Measurements from ENCODE around the gene NUBPL.
"Not testable (repeated sequence)": the region's sequence is repeated elsewhere in the genome, so short reads cannot be mapped to it uniquely, and the experiment has no call there.

Gene NUBPL

DNA sequence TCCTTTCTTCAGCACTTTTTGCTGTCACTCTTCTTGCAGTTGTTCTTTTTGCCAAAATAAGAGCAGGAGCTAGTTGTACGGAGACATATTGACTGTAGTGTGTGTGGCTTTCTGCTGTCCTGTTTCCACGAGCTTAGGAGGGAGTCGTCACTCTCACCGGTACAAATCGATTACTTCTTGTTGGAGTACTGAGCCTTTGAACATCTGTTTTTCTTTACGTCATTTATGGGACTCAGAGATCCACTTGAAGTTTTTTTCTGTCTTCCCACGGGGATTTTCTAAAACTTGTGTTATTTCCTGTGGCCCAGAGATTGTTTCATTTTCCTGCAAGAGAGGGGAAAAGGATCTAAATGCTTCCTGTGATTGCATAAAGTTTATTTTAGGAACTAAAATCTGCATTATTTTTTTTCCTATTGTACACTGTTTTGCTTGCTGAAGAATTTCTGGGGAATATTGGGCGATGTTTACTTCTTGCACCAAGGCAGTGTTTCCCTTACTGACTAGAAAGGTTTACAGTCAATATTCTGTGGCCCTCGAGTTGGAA, 316.1 kb downstream of the NUBPL start:
- no peak for DNase-seq (ENCODE audit: low read depth in 2 of 2)

DNA sequence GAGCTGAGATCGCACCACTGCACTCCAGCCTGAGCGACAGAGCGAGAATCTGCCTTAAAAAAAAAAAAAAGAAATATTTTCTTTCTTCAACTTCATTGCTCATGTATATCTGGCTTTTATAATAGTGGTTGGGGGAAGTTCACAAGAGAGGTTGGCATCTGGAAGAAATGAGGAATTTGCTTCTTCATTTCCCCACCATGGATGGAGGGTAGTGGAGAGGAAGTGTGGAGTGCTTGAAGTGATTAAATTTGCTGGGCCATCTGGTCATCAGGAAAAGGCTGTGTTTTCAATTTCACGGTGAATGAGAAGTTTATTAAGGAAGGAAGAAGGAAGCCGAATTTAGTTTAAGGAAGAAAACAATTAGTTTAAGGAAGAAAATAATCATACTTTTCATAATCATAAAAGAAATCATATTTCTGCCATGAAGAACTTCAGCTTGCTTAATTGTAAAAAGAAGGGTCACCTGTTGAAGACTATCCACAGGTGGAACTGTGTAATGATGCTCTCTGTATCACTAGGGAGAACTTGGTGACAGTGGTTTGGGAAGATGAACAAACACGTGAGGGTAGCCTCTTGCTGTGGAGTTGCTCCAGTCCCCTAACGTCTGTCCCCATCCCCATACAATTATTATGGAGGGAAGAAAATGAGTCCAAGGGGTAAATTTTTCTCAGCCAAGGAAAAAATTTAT, 318.6 kb downstream of the NUBPL start:
- DNase-seq (ENCODE audit: low read depth in 2 of 2): no peak

DNA sequence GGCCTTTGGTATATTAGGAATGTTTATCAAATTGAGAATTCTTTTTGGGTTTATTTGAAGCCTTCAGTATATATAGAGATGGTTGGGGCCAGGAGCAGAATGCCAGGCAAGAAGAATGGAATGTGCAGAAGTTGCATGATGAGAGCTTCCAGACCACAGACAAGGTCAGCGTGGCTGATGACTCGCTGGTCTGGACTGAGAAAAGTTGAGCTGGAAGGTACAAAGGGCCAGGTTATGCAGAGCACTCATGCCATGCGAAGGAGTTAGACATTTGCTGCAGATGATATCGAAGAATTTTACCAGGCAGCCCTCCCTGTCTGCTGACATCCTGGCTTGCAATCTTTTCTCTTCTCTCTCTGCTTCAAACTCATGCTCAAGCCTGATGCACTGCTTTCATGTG, 319.7 kb downstream of the NUBPL start:
- DNase-seq (ENCODE audit: low read depth in 2 of 2): no peak

DNA sequence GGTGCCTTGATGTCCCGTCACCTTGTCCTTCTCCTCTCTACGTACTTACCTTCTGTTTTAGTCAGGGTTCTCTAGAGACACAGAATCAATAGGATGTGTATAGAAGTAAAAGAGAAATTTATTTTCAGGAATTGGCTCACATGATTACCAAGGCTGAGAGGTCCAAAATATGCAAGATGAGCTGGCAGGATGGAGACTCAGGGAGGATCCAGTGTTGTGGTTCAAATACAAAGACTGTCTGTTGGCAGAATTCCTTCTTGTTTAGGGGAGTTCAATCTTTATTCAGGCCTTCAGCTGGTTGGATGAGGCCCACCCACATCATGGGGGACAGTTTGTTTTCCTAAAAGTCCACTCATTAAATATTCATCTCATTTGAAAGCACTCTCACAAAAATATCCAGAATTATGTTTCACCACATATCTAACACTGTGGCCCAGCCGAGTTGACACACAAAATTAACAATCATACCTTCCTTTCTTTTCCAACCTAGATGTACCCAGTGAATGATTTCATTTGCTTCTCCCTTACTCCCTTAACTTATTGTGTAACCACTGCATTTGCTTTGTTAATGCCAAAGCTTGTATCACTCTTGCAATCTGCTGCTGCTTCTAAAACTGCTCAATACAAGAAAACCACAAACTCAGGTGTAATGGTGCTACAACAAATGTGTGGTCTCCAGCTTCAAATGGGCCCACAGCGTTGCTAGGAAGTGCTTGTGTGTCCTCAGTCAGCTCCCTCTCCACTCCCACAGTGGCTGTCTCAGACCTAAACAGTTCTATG, 320.5 kb downstream of the NUBPL start:
- DNase-seq (ENCODE audit: low read depth in 2 of 2): no peak

DNA sequence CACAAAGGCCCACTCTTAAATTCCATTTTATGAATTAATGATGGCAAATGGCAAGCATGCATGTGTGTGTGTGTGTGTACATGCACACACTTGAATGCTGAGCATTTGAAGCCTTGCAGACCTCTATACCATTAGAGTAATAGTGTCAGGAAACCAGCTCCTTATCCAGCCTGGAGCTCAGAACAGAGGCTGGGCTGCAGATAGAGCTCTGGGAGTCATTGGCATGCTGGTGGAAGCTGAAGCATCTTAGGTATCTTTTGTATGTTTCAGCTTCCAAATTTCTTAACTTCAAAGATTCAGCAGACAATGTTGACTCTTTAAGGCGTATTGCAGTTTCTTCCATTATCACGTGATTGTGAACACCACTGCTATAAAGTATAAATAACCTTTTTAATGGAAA, 323.0 kb downstream of the NUBPL start:
- DNase-seq (ENCODE audit: low read depth in 2 of 2): no peak

DNA sequence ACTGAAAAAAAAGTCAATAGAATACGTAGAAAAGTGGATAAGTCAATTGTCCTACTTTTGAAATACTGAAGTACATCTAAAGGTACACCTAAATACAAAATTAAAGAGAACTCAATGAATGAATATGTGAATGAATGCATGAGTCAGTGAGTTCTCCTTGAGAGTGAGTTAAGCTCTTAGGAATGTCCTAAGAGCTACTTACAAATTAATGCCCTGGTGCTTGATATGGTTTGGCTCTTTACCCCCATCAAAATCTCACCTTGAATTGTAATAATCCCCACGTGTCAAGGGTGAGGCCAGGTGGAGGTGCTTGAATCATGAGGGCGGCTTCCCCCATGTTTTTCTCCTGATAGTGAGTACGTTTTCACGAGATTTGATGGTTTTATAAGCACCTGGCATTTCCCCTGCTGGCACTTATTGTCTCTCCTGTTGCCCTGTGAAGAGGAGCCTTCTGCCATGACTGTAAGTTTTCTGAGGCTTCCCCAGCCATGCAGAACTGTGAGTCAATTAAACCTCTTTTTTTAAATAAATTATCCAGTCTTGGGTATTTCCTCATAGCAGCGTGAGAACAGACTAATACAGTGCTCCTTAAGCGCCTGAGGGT, 323.7 kb downstream of the NUBPL start:
- DNase-seq (ENCODE audit: low read depth in 2 of 2): no peak

DNA sequence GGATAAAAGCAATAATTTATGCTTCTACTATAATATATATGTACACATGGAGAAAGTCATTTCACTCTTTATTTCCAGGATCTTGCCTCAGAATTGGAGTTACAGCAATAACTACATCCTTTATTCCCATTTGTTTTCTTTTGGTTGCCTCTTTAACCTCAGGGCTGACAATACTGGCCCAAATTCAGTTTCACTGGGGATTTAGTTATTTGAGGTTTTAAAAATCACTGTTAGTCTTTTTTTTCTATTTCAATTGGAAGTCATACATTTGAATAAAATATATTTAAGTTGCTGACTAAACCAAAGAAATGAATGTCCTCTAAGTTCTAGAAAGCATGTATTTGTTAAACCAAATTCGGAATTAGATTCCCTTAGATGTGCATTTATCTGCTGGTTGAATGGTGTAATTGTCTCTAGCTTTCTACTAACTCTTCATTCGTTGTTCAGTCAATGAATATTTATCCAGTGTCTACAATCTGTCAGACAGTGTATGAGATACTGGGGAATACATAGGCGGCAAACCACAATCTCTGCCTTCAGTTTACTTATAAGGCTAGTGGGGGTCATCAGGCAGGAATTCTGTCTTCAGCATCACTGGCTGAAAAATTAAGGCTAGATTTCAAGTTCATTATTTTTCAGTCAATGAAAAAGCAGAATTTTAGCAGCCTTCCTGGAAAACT, 325.1 kb downstream of the NUBPL start:
- no peak for DNase-seq (ENCODE audit: low read depth in 2 of 2)

DNA sequence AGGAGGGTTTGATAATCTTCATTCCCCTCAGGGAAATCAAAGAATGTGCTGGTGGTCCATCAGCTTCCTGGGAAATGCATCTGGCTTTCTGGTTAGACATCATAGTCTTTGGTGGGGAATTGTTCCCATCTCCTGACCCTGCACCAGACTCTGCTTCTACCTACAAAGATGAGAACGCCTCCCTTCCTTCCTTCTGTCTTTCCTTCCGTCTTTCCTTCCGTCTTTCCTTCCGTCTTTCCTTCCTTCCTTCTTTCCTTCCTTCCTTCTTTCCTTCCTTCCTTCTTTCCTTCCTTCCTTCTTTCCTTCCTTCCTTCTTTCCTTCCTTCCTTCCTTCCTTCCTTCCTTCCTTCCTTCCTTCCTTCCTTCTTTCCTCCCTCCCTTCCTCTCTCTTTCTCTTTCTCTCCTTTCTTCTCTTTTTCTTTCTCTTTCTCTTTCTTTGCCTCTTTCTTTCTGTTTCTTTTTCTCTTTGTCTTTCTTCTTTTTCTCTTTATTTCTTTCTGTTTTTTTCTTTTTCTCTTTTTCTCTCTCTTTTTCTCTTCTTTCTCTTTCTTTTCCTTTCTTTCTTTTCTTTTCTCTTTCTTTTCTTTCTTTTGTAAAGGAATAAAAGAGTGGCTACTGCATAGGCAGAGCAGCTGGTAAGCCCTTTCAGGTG, 326.9 kb downstream of the NUBPL start:
- no peak for DNase-seq (ENCODE audit: low read depth in 2 of 2)

DNA sequence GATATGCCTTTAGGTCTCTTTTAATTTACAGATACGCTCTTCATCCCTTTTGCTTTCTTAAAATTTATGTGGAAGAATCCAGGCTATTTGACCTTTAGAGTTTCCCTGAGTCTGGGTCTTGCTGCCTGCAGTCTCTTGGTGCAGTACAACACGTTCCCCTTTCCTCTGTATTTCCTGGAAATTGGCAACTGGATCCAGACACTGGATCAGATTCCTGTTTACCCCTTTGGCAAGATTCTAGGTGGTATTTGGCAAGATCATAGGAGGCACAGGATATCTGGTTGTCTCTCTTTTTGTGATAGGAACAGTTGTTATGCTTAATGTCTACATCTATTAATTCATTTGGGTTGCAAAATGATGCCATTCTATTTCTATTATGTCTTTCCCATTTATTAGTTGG, 328.1 kb downstream of the NUBPL start:
- DNase-seq (ENCODE audit: low read depth in 2 of 2): no peak

DNA sequence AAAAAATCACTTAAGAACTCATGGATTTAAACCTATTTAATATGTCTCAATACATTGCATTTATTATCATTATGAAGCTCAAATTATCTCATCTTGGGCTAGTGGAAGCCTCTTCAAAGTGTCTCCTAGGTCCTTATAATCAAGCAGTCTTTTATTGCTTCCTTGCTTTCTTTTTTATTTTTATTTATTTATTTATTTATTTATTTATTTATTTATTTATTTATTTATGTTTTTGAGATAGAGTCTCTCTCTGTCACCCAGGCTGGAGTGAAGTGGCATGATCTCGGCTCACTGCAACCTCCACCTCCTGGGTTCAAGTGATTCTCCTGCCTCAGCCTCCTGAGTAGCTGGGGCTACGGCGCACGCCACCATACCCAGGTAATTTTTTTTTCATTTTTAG, 329.0 kb downstream of the NUBPL start:
- DNase-seq (ENCODE audit: low read depth in 2 of 2): not testable (repeated sequence)

DNA sequence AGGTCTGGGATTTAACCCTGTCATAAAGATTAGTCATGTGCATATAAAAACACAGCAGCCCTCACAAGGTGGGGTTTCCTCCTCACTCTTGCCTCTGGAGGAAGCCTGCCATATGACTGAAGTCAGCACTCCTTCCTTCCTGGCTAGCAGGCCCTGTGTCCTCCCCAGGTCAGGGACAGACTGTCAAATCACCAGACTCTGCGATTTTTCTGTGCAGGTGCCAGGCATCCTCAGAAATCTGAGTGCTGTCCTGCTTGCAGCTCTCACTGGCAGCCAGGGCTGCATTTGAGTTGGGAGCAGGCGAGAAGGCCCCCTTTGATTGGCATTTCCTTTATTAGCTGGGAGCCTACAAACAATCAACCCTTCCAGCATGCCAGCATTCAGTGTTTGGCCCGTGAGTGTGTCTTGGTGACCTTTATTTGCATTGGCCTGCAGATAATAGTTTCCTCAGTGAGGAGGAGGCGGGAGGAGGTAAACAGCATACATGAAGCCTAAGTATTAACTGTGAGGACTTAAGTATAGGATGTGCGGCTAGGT, 332.1 kb downstream of the NUBPL start:
- no peak for DNase-seq (ENCODE audit: low read depth in 2 of 2)

DNA sequence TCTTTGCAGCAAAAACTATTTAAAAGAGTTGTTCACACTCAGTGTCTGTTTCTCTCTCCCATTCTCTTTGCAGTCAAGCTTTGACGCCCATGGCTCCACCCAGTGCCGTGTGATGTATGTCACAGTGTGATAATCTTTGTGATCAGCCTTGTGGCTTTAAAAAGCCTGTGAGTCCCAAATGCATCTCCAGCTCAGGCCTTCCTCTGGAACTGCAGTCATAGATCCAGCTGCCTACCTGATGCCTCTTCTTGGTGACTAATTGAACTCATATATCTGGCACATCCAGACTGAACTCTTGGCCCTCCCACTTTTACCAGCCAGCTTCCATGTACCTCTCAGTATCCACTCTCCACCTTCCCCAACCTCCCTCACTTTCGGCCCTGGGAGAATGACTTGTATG, 333.1 kb downstream of the NUBPL start:
- DNase-seq (ENCODE audit: low read depth in 2 of 2): no peak

DNA sequence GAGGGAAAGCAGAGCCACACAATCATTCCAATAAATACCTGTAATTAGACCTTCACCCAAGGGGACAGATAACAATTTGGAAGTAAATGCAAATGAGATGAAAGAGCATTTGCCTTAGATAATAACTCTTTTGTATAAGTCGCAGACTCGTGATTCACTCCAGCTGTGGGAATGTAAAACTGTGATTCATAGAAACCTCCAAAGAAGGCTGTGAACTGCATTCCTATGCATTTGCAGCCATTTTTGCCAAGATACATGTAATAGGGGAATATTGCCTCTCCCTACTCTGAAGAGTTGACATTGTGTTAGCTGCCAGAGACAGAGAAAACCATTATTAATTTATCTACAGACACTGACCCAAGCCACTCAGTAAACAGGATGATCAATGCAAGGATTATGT, 334.0 kb downstream of the NUBPL start:
- no peak for DNase-seq (ENCODE audit: low read depth in 2 of 2)

DNA sequence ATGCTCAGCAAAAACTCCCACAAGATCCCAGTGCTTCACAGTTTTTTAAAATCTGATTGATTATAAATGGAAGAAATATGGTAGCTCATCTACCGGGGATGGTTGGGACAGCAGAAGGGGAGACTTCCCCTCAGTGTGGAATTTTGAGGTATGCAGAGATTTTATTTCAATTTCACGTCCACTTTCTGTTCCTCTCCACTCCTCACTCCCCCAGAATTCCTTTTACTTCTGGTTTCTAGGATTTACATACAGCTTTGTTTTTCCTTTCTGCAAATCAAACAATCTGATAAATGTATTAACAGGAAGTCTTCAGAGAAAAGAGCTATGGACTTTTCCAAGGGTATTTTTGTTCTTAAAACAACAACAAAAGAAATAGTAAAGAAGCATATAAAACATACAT, 334.4 kb downstream of the NUBPL start:
- DNase-seq (ENCODE audit: low read depth in 2 of 2): no peak

DNA sequence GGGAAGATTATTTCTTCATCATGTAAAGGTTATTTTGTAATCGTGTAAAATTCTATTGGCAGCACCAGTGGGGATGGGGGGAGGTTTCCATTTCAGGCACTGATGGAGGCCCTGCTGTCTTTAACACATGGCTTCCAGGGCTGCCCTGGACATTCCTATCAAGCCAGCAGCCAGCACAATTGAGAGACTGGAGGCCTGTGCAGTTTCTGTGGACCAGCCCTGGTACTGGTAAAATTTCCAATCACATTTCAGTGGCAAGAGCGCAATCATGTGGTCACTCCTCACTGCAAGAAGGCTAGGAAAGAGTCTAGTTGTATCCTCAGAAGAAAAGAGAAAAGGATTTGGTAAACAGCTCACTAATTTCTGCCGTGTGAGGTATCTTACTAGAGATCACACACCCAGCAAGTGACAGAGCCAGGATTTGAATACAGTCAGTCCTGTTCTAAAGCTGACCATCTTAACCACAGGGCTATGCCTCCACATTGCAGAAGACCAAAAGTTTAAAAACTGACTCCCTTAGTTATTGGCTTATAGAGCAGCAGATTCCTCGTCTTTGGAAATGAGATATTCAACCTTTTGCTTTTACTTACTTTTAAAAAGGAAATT, 336.5 kb downstream of the NUBPL start:
- no peak for DNase-seq (ENCODE audit: low read depth in 2 of 2)

DNA sequence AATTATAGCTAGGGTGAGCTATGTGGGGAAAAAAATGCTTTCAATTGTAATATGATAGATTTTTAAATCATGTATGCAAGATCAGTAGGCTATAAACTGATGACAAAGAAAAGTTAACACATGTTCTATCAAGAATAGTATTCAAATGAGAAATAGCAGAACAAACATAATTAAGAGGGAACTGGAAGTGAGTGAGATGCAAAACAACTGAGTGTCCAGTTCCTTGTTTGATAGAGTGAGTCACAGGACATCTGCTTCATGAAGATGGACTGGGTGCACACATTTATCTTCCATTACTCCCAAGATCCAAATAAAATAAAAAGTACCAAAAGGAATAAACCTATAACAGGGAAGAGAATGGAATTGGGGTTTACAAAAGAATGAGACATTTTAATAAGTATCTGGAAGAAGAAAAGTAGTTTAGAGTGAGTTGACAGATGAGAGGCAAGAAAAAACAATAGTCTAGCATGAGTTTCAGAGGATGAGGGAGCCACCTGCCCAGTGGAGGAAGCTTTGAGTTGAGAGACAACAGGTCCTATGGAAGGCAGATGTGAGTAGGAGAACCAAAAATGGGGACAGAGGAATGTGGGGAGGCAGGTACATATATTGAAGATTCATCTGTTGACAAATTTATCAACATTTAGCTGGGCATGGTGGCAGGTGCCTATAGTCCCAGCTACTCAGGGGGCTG, 337.8 kb downstream of the NUBPL start:
- no peak for DNase-seq (ENCODE audit: low read depth in 2 of 2)

DNA sequence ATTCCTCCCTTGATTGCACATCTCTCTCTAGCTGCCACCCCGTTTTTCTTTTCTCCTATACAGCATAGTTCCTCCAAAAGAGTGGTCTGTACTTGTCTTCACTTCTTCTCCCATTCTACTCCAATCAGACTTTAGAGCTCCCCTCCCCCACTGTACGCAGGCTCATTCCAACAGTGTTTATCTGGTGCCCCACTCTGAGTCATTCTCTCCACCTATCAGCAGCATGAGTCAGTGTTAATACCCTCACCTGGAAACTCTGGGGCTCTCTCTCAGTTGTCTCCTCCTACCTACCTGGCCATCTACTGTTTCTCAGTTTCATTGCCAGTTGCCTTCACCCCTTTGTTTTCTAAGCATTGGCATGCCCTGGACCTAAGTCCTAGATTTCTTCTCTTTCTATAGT, 340.8 kb downstream of the NUBPL start:
- no peak for DNase-seq (ENCODE audit: low read depth in 2 of 2)

DNA sequence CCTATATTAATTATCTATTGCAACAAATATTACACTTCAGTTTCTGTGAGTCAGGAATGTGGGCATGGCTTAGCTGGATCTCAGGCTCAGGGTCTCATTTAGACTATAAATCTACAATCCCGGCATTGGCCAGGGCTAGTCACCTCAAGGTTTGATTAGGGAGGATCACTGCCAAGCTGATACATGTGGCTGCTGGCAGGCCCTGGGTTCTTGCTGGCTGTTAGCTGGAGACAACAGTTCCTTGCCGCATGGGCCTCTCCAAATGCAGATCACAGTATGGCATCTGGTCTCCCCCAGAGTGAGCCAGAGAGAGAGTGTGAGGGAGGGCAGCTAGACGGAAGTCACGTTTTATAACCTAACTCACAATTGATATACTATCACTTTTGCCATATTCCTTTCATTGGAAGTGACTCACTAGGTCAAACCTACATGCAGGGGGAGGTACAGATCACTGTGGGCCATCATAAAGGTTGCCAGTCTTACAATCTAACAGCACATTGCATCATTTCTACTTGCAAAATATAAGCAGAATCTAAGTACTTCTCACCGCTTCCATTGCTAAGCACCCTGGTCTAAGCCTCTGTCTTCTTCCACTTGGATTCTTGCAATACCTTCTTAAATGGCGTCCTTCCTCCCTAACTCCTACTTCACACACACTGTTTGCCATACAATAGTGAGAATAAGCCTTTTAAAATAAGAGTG, 341.9 kb downstream of the NUBPL start:
- no peak for DNase-seq (ENCODE audit: low read depth in 2 of 2)

DNA sequence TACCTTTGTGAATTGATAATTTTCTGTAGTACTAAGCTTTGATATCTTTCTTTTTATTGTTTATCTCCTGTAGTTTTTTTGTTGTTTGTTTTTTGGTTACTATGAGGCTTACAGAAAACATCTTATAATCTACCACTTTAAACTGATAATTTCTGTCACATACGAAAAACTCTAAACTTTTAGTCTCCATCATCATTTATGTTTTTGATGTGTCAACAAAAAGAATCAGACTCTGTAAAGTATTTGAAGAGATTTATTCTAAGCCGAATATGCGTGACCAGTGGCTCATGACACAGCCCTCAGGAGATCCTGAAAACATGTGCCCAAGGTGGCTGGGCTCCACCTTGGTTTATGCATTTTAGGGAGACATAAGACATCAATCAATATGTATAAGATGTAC, 348.8 kb downstream of the NUBPL start:
- no peak for DNase-seq (ENCODE audit: low read depth in 2 of 2)

All from stimulated activated CD4-positive, alpha-beta T cell treated with anti-CD3 and anti-CD28 coated beads, Interleukin-1b, Interleukin-23, amount 100 ng/mL, for 4 hours (primary cell).